Measurements from ENCODE around the gene ZNF213.
A peak's percentile ranks its signal among the peaks of the same experiment; 100 is the strongest.

ZNF213 gene

DNA sequence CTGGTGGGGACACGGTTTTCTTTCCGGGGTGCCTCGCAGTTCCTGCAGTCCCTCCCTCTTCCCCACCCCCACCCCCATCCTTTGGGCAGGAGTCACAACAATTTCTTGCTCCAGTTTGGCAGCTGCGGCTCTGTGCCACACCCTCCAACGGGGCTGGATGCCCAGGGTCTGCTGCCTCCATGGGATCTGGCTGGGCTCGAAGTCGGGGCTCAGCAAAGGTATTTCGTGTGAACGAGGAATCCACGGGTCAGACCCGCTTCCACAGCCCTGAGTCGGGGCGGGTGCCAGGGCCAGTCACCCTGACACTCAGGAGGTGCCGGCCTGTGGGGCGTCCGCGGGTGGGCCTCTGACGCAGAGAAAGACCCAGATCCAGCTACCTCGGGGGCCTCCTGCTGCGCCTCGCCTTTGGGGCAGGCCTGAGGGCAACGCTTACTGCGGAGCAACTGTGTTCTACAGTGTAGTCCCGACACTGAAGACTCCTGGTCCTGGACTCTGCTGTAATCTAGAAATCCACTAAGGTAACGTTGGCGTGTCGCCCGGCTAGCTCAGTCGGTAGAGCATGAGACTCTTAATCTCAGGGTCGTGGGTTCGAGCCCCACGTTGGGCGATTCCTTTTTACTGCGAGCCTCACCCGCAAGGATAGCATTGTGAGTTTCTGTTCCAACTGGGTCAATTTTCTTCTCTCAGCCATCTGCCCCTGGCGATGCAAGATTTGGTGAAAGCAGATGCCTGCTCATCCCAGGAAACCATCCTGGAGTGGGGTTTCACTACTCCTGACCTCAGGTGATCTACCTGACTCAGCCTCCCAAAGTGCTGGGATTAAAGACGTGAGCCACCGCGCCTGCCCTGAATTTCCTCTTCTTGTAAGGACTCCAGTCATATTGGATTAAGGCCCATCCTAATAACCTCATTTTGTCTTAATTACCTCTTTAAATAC, 40.6 kb downstream of the ZNF213 start (continued):
- TF ChIP-seq ZNF585B (tag by site-specific recombination; IDR thresholded peaks at IDR 0.05) (no peak), ZNF23 (tag by site-specific recombination; IDR thresholded peaks at IDR 0.05; ENCODE audit: borderline replicate concordance) (no peak), ZNF560 (tag by site-specific recombination; IDR thresholded peaks at IDR 0.05; ENCODE audit: borderline replicate concordance) (no peak), GLIS2 (tag by site-specific recombination; IDR thresholded peaks at IDR 0.05) (peak; percentile 71), REPIN1 (tag by site-specific recombination; IDR thresholded peaks at IDR 0.05; ENCODE audit: low read depth) (no peak), ZNF837 (tag by site-specific recombination; IDR thresholded peaks at IDR 0.05) (no peak), KLF7 (tag by site-specific recombination; IDR thresholded peaks at IDR 0.05; ENCODE audit: borderline replicate concordance) (peak; percentile 21; the same call in 1 of the 2 replicates), ZNF621 (tag by site-specific recombination; IDR thresholded peaks at IDR 0.05) (no peak), ZNF473 (tag by site-specific recombination; IDR thresholded peaks at IDR 0.05) (no peak), ZNF510 (tag by site-specific recombination; IDR thresholded peaks at IDR 0.05; ENCODE audit: insufficient replicate concordance) (no peak), ZNF677 (tag by site-specific recombination; IDR thresholded peaks at IDR 0.05) (no peak), ZNF623 (tag by site-specific recombination; IDR thresholded peaks at IDR 0.05) (no peak), ZNF530 (tag by site-specific recombination; IDR thresholded peaks at IDR 0.05; ENCODE audit: low read depth) (no peak), ZEB2 (tag by site-specific recombination; IDR thresholded peaks at IDR 0.05) (peak; percentile 75), ZBTB7A (tag by site-specific recombination; IDR thresholded peaks at IDR 0.05; ENCODE audit: low read depth) (no peak), ZNF184 (tag by site-specific recombination; IDR thresholded peaks at IDR 0.05) (no peak), ZNF341 (tag by site-specific recombination; IDR thresholded peaks at IDR 0.05; ENCODE audit: low read depth) (no peak), ZNF112 (tag by site-specific recombination; IDR thresholded peaks at IDR 0.05) (no peak), ZNF777 (tag by site-specific recombination; IDR thresholded peaks at IDR 0.05; ENCODE audit: borderline replicate concordance) (no peak), OSR2 (tag by site-specific recombination; IDR thresholded peaks at IDR 0.05) (no peak)
- TF ChIP-seq, protein P1, sequence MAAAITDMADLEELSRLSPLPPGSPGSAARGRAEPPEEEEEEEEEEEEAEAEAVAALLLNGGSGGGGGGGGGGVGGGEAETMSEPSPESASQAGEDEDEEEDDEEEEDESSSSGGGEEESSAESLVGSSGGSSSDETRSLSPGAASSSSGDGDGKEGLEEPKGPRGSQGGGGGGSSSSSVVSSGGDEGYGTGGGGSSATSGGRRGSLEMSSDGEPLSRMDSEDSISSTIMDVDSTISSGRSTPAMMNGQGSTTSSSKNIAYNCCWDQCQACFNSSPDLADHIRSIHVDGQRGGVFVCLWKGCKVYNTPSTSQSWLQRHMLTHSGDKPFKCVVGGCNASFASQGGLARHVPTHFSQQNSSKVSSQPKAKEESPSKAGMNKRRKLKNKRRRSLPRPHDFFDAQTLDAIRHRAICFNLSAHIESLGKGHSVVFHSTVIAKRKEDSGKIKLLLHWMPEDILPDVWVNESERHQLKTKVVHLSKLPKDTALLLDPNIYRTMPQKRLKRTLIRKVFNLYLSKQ (tag by site-specific recombination; IDR thresholded peaks at IDR 0.05; ENCODE audit: borderline replicate concordance) = no peak
- TF ChIP-seq, protein P2, sequence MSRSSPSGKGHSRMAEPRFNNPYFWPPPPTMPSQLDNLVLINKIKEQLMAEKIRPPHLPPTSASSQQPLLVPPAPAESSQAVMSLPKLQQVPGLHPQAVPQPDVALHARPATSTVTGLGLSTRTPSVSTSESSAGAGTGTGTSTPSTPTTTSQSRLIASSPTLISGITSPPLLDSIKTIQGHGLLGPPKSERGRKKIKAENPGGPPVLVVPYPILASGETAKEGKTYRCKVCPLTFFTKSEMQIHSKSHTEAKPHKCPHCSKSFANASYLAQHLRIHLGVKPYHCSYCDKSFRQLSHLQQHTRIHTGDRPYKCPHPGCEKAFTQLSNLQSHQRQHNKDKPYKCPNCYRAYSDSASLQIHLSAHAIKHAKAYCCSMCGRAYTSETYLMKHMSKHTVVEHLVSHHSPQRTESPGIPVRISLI (tag by site-specific recombination; IDR thresholded peaks at IDR 0.05) = no peak
- TF ChIP-seq, protein P3, sequence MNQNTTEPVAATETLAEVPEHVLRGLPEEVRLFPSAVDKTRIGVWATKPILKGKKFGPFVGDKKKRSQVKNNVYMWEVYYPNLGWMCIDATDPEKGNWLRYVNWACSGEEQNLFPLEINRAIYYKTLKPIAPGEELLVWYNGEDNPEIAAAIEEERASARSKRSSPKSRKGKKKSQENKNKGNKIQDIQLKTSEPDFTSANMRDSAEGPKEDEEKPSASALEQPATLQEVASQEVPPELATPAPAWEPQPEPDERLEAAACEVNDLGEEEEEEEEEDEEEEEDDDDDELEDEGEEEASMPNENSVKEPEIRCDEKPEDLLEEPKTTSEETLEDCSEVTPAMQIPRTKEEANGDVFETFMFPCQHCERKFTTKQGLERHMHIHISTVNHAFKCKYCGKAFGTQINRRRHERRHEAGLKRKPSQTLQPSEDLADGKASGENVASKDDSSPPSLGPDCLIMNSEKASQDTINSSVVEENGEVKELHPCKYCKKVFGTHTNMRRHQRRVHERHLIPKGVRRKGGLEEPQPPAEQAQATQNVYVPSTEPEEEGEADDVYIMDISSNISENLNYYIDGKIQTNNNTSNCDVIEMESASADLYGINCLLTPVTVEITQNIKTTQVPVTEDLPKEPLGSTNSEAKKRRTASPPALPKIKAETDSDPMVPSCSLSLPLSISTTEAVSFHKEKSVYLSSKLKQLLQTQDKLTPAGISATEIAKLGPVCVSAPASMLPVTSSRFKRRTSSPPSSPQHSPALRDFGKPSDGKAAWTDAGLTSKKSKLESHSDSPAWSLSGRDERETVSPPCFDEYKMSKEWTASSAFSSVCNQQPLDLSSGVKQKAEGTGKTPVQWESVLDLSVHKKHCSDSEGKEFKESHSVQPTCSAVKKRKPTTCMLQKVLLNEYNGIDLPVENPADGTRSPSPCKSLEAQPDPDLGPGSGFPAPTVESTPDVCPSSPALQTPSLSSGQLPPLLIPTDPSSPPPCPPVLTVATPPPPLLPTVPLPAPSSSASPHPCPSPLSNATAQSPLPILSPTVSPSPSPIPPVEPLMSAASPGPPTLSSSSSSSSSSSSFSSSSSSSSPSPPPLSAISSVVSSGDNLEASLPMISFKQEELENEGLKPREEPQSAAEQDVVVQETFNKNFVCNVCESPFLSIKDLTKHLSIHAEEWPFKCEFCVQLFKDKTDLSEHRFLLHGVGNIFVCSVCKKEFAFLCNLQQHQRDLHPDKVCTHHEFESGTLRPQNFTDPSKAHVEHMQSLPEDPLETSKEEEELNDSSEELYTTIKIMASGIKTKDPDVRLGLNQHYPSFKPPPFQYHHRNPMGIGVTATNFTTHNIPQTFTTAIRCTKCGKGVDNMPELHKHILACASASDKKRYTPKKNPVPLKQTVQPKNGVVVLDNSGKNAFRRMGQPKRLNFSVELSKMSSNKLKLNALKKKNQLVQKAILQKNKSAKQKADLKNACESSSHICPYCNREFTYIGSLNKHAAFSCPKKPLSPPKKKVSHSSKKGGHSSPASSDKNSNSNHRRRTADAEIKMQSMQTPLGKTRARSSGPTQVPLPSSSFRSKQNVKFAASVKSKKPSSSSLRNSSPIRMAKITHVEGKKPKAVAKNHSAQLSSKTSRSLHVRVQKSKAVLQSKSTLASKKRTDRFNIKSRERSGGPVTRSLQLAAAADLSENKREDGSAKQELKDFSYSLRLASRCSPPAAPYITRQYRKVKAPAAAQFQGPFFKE (tag by site-specific recombination; IDR thresholded peaks at IDR 0.05; ENCODE audit: borderline replicate concordance) = no peak
- TF ChIP-seq, protein P4, sequence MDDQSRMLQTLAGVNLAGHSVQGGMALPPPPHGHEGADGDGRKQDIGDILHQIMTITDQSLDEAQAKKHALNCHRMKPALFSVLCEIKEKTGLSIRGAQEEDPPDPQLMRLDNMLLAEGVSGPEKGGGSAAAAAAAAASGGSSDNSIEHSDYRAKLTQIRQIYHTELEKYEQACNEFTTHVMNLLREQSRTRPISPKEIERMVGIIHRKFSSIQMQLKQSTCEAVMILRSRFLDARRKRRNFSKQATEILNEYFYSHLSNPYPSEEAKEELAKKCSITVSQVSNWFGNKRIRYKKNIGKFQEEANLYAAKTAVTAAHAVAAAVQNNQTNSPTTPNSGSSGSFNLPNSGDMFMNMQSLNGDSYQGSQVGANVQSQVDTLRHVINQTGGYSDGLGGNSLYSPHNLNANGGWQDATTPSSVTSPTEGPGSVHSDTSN (CRISPR knock-in tag; IDR thresholded peaks at IDR 0.05) = no peak
- TF ChIP-seq, protein P5, sequence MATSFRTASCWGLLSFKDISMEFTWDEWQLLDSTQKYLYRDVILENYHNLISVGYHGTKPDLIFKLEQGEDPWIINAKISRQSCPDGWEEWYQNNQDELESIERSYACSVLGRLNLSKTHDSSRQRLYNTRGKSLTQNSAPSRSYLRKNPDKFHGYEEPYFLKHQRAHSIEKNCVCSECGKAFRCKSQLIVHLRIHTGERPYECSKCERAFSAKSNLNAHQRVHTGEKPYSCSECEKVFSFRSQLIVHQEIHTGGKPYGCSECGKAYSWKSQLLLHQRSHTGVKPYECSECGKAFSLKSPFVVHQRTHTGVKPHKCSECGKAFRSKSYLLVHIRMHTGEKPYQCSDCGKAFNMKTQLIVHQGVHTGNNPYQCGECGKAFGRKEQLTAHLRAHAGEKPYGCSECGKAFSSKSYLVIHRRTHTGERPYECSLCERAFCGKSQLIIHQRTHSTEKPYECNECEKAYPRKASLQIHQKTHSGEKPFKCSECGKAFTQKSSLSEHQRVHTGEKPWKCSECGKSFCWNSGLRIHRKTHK (tag by site-specific recombination; IDR thresholded peaks at IDR 0.05) = no peak
- TF ChIP-seq, protein P6, sequence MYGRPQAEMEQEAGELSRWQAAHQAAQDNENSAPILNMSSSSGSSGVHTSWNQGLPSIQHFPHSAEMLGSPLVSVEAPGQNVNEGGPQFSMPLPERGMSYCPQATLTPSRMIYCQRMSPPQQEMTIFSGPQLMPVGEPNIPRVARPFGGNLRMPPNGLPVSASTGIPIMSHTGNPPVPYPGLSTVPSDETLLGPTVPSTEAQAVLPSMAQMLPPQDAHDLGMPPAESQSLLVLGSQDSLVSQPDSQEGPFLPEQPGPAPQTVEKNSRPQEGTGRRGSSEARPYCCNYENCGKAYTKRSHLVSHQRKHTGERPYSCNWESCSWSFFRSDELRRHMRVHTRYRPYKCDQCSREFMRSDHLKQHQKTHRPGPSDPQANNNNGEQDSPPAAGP (tag by site-specific recombination; IDR thresholded peaks at IDR 0.05) = peak; percentile 64; the same call in 1 of the 2 replicates

All from HEK293 (cell line).